HUES48 (cell line): Measurements from ENCODE around the gene CLIP2.

Experiments
- H3K27ac ChIP-seq: one replicate; pipeline ENCODE4 v1.7.0; 2013; ENCODE audit warnings: low read depth, low read length, inconsistent platforms
- H3K27me3 ChIP-seq: 2 replicates; pipeline ENCODE4 v1.6.1; 2013; ENCODE audit warnings: mild to moderate bottlenecking, low read length; ENCODE audit not compliant: control insufficient read depth, insufficient read depth
- H3K36me3 ChIP-seq: 2 replicates; pipeline ENCODE4 v1.6.1; 2013; ENCODE audit warnings: low read length; ENCODE audit not compliant: control insufficient read depth, insufficient read depth
- H3K4me1 ChIP-seq: 2 replicates; pipeline ENCODE4 v1.6.1; 2013; ENCODE audit warnings: mild to moderate bottlenecking, low read length; ENCODE audit not compliant: control insufficient read depth, insufficient read depth
- H3K4me3 ChIP-seq: 2 replicates; pipeline ENCODE4 v1.5.1; 2013; ENCODE audit warnings: mild to moderate bottlenecking, low read depth, low read length
- H3K9ac ChIP-seq: 2 replicates; pipeline ENCODE4 v1.6.1; 2013; ENCODE audit warnings: mild to moderate bottlenecking, low read depth, low read length, moderate library complexity
- H3K9me3 ChIP-seq: 2 replicates; pipeline ENCODE4 v1.6.1; 2013; ENCODE audit warnings: low read length; ENCODE audit not compliant: control insufficient read depth, insufficient read depth

CLIP2 gene

DNA sequence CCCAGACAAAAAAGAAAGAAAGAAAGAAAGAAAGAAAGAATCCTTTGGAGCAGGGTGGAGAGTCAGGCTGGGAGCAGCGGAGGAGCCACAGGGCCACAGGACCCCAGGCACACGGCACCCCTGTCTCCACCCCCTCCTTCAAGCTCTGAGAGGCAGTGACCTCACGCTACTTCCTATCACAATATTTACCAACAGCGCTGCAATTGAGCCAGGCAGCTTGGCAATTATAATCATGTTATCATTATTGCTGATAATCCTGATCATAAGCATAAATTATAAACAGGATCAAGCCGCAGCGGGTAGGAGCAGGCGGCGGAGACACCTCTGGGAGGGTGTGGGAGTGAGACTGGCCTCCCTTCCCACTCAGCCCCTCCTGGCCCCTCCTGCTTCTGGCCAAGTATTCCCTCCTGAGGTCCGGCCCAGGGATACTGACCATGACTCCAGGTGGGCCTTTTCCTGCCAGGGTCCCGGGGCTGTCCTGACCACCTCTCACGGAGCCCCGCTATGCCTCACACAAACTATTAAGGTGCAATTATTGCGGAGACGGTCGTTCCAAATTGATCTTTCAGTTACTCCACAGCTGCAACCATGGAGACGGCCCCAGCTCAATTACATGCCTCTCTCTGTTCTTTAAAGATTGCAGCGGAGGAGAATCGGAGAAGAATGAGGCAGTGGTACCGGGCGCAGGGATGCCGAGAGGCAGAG, 154.5 kb downstream of the CLIP2 start:
- H3K4me3 ChIP-seq: no peak overlapping the region
- no peaks in the 10 kb centered on the region for H3K4me1 ChIP-seq
- H3K27ac ChIP-seq: no peak overlapping the region
- H3K36me3 ChIP-seq: no peaks in the 10 kb centered on the region
- no peak overlapping the region for H3K9ac ChIP-seq
- H3K27me3 ChIP-seq: no peaks in the 10 kb centered on the region
- H3K9me3 ChIP-seq: peaks cover 1% of the 10 kb centered on the region; the same call in 1 of the 2 replicates

DNA sequence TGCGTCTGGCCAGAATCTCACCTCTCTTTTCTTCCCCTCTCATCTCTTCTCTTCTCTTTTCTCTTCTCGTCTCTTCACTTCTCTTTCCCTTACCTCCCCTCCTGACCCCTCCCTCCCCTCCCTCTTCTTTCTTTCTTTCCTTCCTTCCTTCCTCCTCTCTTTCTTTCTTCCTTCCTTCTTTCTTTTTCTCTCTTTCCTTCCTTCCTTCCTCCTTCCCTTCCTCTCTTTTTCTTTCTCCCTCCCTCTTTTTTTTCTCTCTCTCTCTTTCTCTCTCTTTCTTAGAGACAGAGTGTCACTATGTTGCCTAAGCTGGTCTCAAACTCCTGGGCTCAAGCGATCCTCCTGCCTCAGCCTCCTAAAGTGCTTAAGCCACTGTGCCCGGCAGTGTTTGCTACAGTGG, 159.9 kb downstream of the CLIP2 start:
- H3K9me3 ChIP-seq: no peaks in the 10 kb centered on the region
- H3K4me3 ChIP-seq: no peak overlapping the region
- no peak overlapping the region for H3K9ac ChIP-seq
- no peaks in the 10 kb centered on the region for H3K4me1 ChIP-seq
- H3K27ac ChIP-seq: no peak overlapping the region
- H3K36me3 ChIP-seq: no peaks in the 10 kb centered on the region
- no peaks in the 10 kb centered on the region for H3K27me3 ChIP-seq

DNA sequence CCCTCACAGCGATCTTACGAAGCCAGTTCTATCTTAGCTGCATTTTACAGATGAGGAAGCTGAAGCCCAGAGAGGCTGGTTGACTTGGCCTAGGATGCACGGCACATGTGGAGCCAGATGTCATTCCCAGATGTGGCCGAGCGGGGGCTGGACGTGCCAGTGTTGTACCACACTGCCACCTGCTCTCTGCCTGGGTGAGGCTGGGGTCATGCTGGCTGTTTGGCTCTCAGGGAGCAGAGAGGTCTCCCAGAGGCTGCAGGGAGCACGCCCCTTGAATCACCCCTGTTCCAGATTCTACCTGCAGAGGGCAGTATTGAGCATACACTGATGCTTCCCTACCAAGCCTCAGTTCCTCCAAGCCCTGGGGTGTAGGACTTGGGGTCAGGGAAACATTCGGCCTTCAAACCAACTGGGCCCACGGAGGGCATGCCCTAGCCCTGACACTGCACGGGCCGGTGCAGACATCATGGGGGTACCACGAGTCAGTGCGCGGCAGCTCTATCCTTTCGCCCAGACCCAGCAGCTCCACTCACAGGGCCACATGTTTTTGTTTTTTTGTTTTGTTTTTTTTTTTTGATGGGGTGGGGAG, 160.7 kb downstream of the CLIP2 start:
- H3K4me1 ChIP-seq: no peaks in the 10 kb centered on the region
- no peak overlapping the region for H3K27ac ChIP-seq
- no peaks in the 10 kb centered on the region for H3K36me3 ChIP-seq

DNA sequence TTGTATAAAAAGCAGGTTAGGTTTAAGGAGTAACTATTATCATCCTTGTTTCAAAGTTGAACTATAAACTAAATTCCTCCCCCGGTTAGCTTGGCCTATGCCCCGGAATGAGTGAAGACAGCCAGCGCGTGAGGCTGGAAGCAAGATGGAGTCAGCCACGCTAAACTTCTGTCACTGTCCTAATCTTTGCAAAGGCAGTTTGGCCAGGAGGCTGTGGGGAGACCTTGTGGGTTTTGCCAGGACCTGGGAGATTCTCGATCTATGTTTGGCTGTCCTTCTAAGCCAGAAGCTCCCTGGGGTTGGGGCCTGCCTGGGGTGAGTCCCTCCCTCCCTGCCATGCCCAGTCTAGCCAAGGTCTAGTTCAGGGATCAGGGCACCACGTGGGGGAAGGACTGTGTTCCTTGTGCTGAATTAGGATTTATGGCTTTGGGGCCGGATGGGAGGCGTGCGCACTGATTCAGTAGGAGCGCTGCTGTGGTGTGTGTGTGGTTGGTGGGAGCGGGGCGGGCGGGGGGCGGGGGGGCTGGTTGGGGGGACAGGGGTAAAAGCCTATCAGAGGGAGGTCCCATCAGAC, 163.6 kb downstream of the CLIP2 start:
- no peaks in the 10 kb centered on the region for H3K9me3 ChIP-seq
- peak overlapping the region; percentile 50 for H3K27ac ChIP-seq
- H3K27me3 ChIP-seq: no peaks in the 10 kb centered on the region
- no peaks in the 10 kb centered on the region for H3K4me1 ChIP-seq
- H3K36me3 ChIP-seq: no peaks in the 10 kb centered on the region
- peak overlapping the region; percentile 68; the same call in 1 of the 2 replicates for H3K4me3 ChIP-seq
- no peak overlapping the region for H3K9ac ChIP-seq

More for the DNA sequence above, 160.7 kb downstream of the CLIP2 start:
- Histone ChIP-seq H3K4me3 (no peak overlapping the region), H3K27me3 (no peaks in the 10 kb centered on the region), H3K9ac (no peak overlapping the region), H3K9me3 (no peaks in the 10 kb centered on the region)

DNA sequence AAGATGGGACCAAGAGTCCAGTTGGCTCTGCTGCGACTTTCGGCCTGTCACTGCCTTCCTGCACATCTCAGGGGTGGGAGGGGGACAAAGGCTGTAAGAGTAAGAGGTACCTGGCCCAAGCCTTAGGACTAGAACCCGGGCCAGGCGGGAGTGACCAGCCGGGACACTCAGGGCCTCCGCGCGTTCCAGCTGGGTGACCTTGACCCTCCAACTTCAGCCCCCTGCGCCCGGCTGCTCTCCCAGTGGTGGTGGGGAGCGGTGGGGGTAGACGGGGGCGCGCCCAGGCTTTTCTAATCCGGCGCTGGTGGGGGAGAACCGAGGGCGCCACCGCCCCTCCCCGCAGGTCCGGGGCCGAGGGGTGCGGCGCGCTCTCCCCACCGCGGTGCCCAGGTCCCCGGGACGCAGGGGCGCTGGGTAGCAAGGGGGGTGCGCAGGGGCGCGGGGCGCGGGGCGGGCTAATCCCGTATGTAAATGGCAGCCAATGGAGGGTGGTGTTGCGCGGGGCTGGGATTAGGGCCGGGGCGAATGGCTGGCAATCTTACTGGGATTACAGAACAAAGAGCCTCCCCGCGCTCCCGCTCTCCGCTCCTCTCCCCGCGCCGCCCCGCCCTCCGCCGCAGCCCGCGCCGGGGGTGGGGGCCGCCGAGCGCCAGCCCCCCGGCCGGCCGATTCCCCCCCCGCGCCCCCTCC, 164.3 kb downstream of the CLIP2 start, which contains the start of gene GTF2IRD1:
Gene GTF2IRD1 (plus strand): TSS at position 585 of the 690 bp plus-strand sequence. CDS start 54,175 bp downstream, outside the sequence.
- H3K9me3 ChIP-seq: no peaks in the 10 kb centered on the region
- no peaks in the 10 kb centered on the region for H3K36me3 ChIP-seq
- peak within 1 kb of the TSS; percentile 76 for H3K27ac ChIP-seq
- peak within 1 kb of the TSS; percentile 68 for H3K4me3 ChIP-seq
- H3K27me3 ChIP-seq: no peaks in the 10 kb centered on the region
- peak within 1 kb of the TSS; percentile 56 for H3K9ac ChIP-seq
- H3K4me1 ChIP-seq: no peaks in the 10 kb centered on the region

DNA sequence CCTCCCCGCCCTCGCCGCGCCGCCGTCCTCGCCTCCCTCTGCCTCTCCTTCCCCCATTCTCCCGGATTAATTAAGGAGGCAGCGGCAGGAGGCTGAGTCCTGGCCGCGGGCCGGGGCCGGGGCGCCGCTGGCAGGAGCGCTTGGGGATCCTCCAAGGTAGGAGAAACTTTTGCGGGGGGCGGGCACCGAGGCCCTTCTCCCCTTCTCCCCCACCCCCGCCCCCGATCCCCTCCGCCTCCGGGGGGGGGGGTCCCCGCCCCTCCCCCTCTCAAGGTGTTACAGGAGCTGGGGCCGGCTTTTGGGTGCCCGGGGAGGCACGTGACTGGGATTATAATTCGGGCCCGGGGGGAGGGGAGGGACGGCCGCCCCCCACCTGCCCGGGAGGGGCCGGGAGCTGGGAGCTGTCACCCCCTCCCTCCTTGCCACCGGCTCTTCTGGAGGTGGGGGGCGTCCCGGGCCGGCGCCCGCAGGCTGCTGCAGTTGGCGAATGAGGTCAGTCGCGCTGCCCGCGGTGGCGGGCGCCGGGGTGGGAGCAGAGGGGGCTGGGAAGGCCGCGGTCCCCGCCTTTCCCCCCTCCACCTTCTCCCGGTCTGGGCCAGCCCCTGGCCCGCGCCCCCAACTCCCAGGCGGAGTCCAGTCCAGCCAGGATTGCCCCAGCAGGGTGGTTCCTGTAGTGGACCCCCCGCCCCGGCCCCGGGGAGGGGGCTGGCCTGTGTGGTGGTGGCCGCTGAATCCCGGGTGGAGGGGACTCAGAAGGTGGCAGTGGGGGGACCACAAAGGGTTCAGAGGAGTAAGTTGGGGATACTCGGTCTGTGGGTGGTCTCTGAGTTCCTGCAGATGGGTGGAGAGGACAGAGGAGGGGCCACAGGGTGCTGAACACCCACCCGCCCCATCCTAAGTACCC, 165.1 kb downstream of the CLIP2 start:
- Histone ChIP-seq H3K36me3 (no peaks in the 10 kb centered on the region), H3K27ac (peak overlapping the region; percentile 76), H3K9ac (peak overlapping the region; percentile 18), H3K4me1 (no peaks in the 10 kb centered on the region), H3K9me3 (no peaks in the 10 kb centered on the region), H3K27me3 (no peaks in the 10 kb centered on the region), H3K4me3 (peak overlapping the region; percentile 68)

DNA sequence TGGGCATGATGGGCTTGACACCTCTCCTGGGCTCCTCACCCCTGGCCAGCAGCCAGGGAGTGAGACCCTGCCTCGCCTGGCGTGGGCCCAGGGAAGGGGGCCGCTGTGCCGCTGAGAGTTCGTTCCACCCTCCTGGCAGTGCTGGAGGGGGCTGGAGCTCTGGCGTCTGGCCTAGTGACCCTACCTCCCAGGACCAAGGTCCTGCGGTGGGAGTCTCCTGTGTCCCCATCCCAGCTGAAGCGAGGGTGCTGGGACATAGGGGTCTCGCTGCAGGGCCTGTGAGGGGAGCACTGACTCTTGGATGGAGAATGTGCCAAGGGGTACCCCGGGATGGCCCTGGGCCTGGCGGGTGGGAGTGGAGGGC, 165.7 kb downstream of the CLIP2 start:
- H3K9ac ChIP-seq: peak overlapping the region; percentile 18

DNA sequence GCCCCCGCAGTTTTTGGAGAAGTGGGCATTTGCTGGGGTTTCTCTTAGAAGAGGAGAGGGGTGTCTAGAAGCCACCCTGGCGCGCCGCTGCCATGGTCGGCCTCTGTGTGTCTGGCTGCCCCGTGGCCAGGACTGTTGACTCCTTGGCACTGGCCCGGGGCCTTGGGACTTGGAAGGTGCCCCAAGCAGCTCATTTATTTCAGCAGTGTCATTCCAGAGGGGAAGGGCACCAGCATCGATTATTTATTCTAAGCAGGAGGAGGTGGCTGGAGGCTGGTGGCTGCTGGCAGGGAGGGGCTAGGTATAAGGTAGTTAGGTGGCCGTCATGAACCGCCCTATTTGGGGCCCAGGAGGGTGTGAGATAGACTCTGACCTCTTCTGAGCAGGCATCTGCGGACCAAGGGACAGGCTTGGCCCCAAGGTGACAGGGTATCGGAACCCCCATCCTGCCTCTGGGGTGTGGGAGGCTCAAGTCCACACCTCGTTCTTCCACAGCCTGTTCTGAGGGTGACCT, 166.1 kb downstream of the CLIP2 start:
- H3K36me3 ChIP-seq: no peaks in the 10 kb centered on the region
- H3K4me3 ChIP-seq: peak overlapping the region; percentile 68; the same call in 1 of the 2 replicates
- no peaks in the 10 kb centered on the region for H3K9me3 ChIP-seq
- no peaks in the 10 kb centered on the region for H3K27me3 ChIP-seq
- no peak overlapping the region for H3K27ac ChIP-seq
- H3K9ac ChIP-seq: no peak overlapping the region
- no peaks in the 10 kb centered on the region for H3K4me1 ChIP-seq

More for the DNA sequence above, 165.7 kb downstream of the CLIP2 start:
- H3K9me3 ChIP-seq: no peaks in the 10 kb centered on the region
- H3K4me3 ChIP-seq: peak overlapping the region; percentile 68
- no peaks in the 10 kb centered on the region for H3K27me3 ChIP-seq
- no peaks in the 10 kb centered on the region for H3K36me3 ChIP-seq
- H3K27ac ChIP-seq: peak overlapping the region; percentile 76
- H3K4me1 ChIP-seq: no peaks in the 10 kb centered on the region
